DND-41 (cell line): ENCODE data around the gene ADAM21.
"Not testable (repeated sequence)": the region's sequence is repeated elsewhere in the genome, so short reads cannot be mapped to it uniquely, and the experiment has no call there.

Experiments used
- ATAC-seq: fragments of 200-7000 bp; cut with Tn5 transposase; 3 replicates; pipeline ENCODE4 v1.9.1; 2021; ENCODE audit warnings: low read depth; ENCODE audit not compliant: insufficient read depth
- DNase-seq: peaks from one replicate; pipeline ENCODE4 v3.0.0-alpha.2; 2020
- H2AFZ ChIP-seq: 2 replicates; pipeline ENCODE4 v1.6.0; 2012; ENCODE audit warnings: low read depth, low read length
- H3K27ac ChIP-seq: 2 replicates; pipeline ENCODE4 v1.5.1; 2012; ENCODE audit warnings: low read length, inconsistent platforms
- H3K27me3 ChIP-seq: fragments of 200-600 bp; sonication (generic); 2 replicates; pipeline ENCODE4 v1.6.0; 2012; ENCODE audit warnings: low read length, mild to moderate bottlenecking, inconsistent platforms; ENCODE audit not compliant: insufficient read depth, poor library complexity
- H3K36me3 ChIP-seq: 2 replicates; pipeline ENCODE4 v1.5.1; 2012; ENCODE audit warnings: low read length, inconsistent platforms; ENCODE audit not compliant: insufficient read depth
- H3K4me1 ChIP-seq: 2 replicates; pipeline ENCODE4 v1.5.1; 2012; ENCODE audit warnings: mild to moderate bottlenecking, low read length; ENCODE audit not compliant: insufficient read depth
- H3K4me2 ChIP-seq: 2 replicates; pipeline ENCODE4 v1.6.0; 2012; ENCODE audit warnings: mild to moderate bottlenecking, moderate library complexity, low read length, inconsistent platforms; ENCODE audit not compliant: insufficient read depth
- H3K4me3 ChIP-seq, 2 experiments: fragments of 200-600 bp in 1 of 2; shearing (Covaris generic) in 1 of 2; 2 replicates each; pipeline ENCODE4 v1.5.1; 2012 to 2016; ENCODE audit warnings: inconsistent platforms in 2 of 2, low read length in 2 of 2, mild to moderate bottlenecking in 2 of 2, low read depth in 1 of 2, moderate library complexity in 1 of 2
- H3K79me2 ChIP-seq: 2 replicates; pipeline ENCODE4 v1.6.0; 2012; ENCODE audit warnings: low read length, inconsistent platforms; ENCODE audit not compliant: insufficient read depth
- H3K9ac ChIP-seq: 2 replicates; pipeline ENCODE4 v1.6.0; 2012; ENCODE audit warnings: low read depth, mild to moderate bottlenecking, inconsistent platforms, low read length, moderate library complexity
- H3K9me3 ChIP-seq: 2 replicates; pipeline ENCODE4 v1.5.1; 2012; ENCODE audit warnings: low read length, moderate library complexity, mild to moderate bottlenecking, inconsistent platforms; ENCODE audit not compliant: insufficient read depth, severe bottlenecking
- H4K20me1 ChIP-seq: 2 replicates; pipeline ENCODE4 v1.6.0; 2012; ENCODE audit warnings: low read length; ENCODE audit not compliant: insufficient read depth
- EZH2 ChIP-seq: IDR thresholded peaks from 3 replicates; pipeline ENCODE4 v1.6.1; 2012; ENCODE audit warnings: borderline replicate concordance, low read depth, mild to moderate bottlenecking, moderate library complexity, low read length, inconsistent platforms; ENCODE audit not compliant: severe bottlenecking
- TF ChIP-seq, protein P1 (sequence below): IDR thresholded peaks from 2 replicates; pipeline ENCODE4 v1.5.1; 2012; ENCODE audit warnings: borderline replicate concordance, low read length, moderate library complexity, mild to moderate bottlenecking; ENCODE audit not compliant: poor library complexity, severe bottlenecking; ENCODE audit errors: extremely low read depth

ADAM21 gene

DNA sequence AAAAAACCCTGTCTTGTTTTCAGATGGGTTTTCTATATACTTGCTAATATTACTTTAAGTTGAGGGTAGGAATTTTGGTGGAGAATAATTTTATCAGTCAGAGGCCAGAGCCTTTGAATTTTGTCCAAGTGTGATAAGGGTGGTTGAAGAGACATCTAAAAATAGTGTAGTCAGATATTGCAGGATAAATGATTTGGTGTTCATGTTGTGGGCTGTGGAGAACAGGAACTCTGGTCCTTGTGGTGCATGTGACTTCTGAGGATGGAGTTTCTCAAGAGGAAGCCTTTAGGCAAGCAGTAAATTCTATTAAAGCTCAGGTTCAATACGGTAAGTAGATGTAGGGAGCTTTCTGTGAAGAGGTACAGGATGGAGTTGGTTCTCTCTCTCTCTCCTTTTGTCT, 2.8 kb downstream of the ADAM21 start:
- no peak overlapping the region for H3K4me3 ChIP-seq
- H3K36me3 ChIP-seq: no peaks in the 10 kb centered on the region
- H4K20me1 ChIP-seq: no peaks in the 10 kb centered on the region
- TF ChIP-seq EZH2: no peak
- TF ChIP-seq, protein P1, sequence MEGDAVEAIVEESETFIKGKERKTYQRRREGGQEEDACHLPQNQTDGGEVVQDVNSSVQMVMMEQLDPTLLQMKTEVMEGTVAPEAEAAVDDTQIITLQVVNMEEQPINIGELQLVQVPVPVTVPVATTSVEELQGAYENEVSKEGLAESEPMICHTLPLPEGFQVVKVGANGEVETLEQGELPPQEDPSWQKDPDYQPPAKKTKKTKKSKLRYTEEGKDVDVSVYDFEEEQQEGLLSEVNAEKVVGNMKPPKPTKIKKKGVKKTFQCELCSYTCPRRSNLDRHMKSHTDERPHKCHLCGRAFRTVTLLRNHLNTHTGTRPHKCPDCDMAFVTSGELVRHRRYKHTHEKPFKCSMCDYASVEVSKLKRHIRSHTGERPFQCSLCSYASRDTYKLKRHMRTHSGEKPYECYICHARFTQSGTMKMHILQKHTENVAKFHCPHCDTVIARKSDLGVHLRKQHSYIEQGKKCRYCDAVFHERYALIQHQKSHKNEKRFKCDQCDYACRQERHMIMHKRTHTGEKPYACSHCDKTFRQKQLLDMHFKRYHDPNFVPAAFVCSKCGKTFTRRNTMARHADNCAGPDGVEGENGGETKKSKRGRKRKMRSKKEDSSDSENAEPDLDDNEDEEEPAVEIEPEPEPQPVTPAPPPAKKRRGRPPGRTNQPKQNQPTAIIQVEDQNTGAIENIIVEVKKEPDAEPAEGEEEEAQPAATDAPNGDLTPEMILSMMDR: no peak
- ATAC-seq: no peak
- no peak overlapping the region for H3K27ac ChIP-seq
- H3K9ac ChIP-seq: no peak overlapping the region
- no peak overlapping the region for H3K4me2 ChIP-seq
- no peaks in the 10 kb centered on the region for H3K4me1 ChIP-seq
- no peaks in the 10 kb centered on the region for H3K9me3 ChIP-seq
- no peak overlapping the region for H2AFZ ChIP-seq
- no peaks in the 10 kb centered on the region for H3K27me3 ChIP-seq
- DNase-seq: no peak
- H3K79me2 ChIP-seq: no peaks in the 10 kb centered on the region

DNA sequence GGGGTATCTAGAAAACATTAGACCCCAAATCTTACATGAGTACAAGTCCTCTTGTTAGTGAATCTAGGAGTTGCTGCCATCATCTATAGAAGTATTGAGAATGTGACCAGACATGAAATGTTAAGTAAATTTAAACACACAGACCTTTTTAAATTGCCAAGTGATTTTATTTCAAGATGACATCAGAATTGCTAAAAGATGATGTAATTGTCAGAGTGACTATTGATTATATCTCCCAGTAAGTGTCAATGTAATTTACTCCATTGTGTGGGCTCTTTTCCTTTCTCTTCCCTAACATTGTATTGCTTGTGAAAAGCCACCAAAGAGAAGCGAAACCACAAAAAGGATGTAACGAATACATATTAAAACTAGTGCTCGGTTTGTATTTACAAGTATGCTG, 16.8 kb downstream of the ADAM21 start:
- no peak overlapping the region for H3K4me2 ChIP-seq
- H3K4me3 ChIP-seq: no peak overlapping the region
- ATAC-seq: no peak
- H3K36me3 ChIP-seq: no peaks in the 10 kb centered on the region
- H3K9ac ChIP-seq: no peak overlapping the region
- DNase-seq: no peak
- H2AFZ ChIP-seq: no peak overlapping the region
- no peaks in the 10 kb centered on the region for H4K20me1 ChIP-seq
- no peaks in the 10 kb centered on the region for H3K79me2 ChIP-seq
- no peak overlapping the region for H3K27ac ChIP-seq
- no peaks in the 10 kb centered on the region for H3K4me1 ChIP-seq
- TF ChIP-seq EZH2: no peak
- TF ChIP-seq, protein P1: no peak
- H3K9me3 ChIP-seq: no peaks in the 10 kb centered on the region
- H3K27me3 ChIP-seq: no peaks in the 10 kb centered on the region

DNA sequence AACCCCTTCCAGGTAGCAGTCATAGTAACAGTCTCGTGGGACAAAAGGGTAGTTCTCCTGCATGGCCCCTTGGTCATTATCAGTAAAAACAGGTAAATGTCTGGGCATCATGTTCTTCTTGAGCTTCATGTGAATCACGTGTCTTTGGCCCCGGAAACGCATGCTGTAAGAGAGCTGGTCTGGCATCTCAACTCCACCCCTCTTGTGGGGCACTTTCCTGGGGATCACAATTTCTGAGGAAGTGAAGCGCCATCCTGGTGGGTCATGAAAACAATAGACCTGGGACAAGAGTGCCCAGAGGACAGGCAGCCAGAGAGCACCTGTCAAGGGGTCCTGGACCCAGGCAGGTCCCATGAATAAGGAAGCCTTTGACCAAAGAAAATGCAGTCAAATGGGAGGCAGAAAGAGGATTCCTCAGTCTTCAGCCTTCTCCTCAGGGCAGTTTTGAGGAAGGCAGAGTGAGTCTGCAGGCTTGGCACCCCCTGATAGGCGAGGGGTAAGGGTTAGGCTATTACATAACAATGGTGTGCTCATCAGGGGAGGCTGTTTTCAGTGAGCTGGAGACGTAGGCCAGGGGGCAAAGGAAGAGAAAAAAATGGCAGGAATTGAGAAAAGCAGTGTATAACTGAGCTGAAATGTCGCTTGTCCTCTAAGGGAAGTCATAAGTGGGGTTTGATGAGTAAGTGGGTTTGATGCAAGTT, 19.0 kb downstream of the ADAM21 start:
- not testable (repeated sequence) for H3K4me1 ChIP-seq, H3K79me2 ChIP-seq, ATAC-seq, H3K36me3 ChIP-seq, H3K9me3 ChIP-seq, H3K27ac ChIP-seq, H3K9ac ChIP-seq, H4K20me1 ChIP-seq, H3K27me3 ChIP-seq, H3K4me3 ChIP-seq, H2AFZ ChIP-seq, H3K4me2 ChIP-seq, DNase-seq

DNA sequence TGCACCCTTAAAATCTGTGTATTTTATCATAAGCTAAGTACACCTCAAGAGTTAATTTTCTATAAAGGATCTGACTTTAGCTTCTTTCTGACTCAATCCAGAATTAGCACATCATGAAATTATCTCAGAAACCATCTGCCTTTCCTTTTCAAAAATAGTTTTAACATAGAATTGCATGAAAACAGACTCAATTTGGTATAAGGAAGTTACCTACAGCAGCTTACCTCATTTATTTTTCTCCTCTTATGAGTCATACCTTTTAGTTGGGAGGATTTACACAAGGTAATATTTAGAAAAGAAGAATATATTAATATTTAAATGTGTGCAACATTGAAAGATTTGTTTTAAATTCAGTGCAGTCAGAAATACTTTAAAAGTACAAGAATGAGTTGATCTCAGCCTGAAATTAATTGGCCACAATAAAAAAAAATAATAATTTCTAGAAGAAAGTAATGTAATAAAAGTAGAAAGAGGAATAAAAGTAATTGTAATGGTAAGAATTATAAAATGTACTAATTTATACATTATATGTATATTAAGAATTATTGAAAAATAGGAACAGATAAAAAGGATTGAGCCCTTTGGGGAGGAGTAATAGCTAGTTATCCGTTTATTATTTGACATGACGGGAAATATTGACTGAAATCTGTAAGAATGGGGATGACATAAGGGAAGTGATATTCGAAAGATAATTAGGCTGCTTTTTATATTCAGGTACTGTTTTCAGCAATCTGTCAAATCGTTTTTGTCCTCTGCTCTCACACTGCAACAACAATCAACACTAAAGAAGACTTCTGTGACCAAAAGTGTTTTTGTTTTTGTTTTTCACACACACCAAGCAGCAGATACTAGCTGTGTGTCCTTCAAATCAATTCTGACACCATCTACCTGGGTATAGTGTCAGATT, 20.5 kb downstream of the ADAM21 start:
- H2AFZ ChIP-seq: no peak overlapping the region
- no peak overlapping the region for H3K27ac ChIP-seq
- H4K20me1 ChIP-seq: no peaks in the 10 kb centered on the region
- no peaks in the 10 kb centered on the region for H3K9me3 ChIP-seq
- TF ChIP-seq, protein P1: no peak
- TF ChIP-seq EZH2: no peak
- no peak overlapping the region for H3K4me3 ChIP-seq
- no peaks in the 10 kb centered on the region for H3K79me2 ChIP-seq
- no peak for ATAC-seq
- DNase-seq: no peak
- no peak overlapping the region for H3K4me2 ChIP-seq
- H3K4me1 ChIP-seq: no peaks in the 10 kb centered on the region
- H3K27me3 ChIP-seq: no peaks in the 10 kb centered on the region
- no peaks in the 10 kb centered on the region for H3K36me3 ChIP-seq
- no peak overlapping the region for H3K9ac ChIP-seq
